GM12878 (cell line): ENCODE data around the gene TIAM1. TPM values are rescaled to one million over a fixed set of nuclear protein-coding genes. Genes with fewer than 3 reads are reported as not detected.

Source experiments
- ATAC-seq: fragments of 200-7000 bp; cut with Tn5 transposase; 3 replicates; pipeline ENCODE4 v1.9.1; 2020; ENCODE audit warnings: mild to moderate bottlenecking, moderate library complexity
- BruUV-seq: library from RNA; stranded (reverse); fragments of 400-500 nt; replicated peaks from 2 replicates; lab custom pipeline; 2021; lab: Mats Ljungman, UMichigan
- CTCF ChIA-PET: fragments of 300-600 bp; sonication (Branson Sonifier 250); formaldehyde crosslinking; extraction: SDS; loops from one replicate; lab custom pipeline; 2021; ENCODE audit warnings: inconsistent platforms; lab: Yijun Ruan, JAX
- POLR2A ChIA-PET: fragments of 350-600 bp; formaldehyde crosslinking; extraction: SDS; loops from one replicate; lab custom pipeline; 2021; ENCODE audit warnings: inconsistent platforms; lab: Charles Lee
- RAD21 ChIA-PET: fragments of 300-600 bp; sonication (Branson Sonifier 250); formaldehyde crosslinking; loops from one replicate; lab custom pipeline; 2023; ENCODE audit warnings: antibody characterized with exemption; ENCODE audit not compliant: unreplicated experiment; lab: Charles Lee
- SMC1A ChIA-PET: fragments of 300-600 bp; sonication (Branson Sonifier 250); formaldehyde crosslinking; loops from one replicate; lab custom pipeline; 2023; ENCODE audit not compliant: unreplicated experiment, uncharacterized antibody; lab: Charles Lee
- DNase-seq: peaks from one replicate; pipeline ENCODE4 v3.0.0-alpha.2; 2011; ENCODE audit warnings: low read depth, low spot score
- FAIRE-seq: peaks from 3 replicates; lab custom pipeline; 2011; peaks lifted over from hg19 to GRCh38; lab: Jason Lieb, UNC
- H2AFZ ChIP-seq: 2 replicates; pipeline ENCODE4 v1.6.0; 2011; ENCODE audit warnings: low read depth, low read length, control low read depth; ENCODE audit not compliant: control insufficient read depth
- H3K27ac ChIP-seq: 2 replicates; pipeline ENCODE4 v1.5.1; 2011; ENCODE audit warnings: control low read depth; ENCODE audit not compliant: control insufficient read depth, insufficient read depth
- H3K27me3 ChIP-seq, 2 experiments: replicated peaks in 1 of 2; 2 replicates each; pipeline versions ENCODE4 v1.6.0 to v1.6.1; 2011; ENCODE audit warnings: low read length in 1 of 2; ENCODE audit not compliant: control insufficient read depth in 2 of 2, insufficient read depth in 2 of 2
- H3K36me3 ChIP-seq, 2 experiments: 2 replicates each; pipeline ENCODE4 v1.5.1; 2011; ENCODE audit warnings: low read length in 1 of 2; ENCODE audit not compliant: control insufficient read depth in 2 of 2, insufficient read depth in 2 of 2
- H3K4me1 ChIP-seq: 2 replicates; pipeline ENCODE4 v1.6.1; 2011; ENCODE audit warnings: mild to moderate bottlenecking, low read length, moderate library complexity, mixed read lengths; ENCODE audit not compliant: control insufficient read depth, insufficient read depth
- H3K4me2 ChIP-seq: 2 replicates; pipeline ENCODE4 v1.6.0; 2011; ENCODE audit warnings: control low read depth; ENCODE audit not compliant: control insufficient read depth, insufficient read depth
- H3K4me3 ChIP-seq: fragments of 200-600 bp; sonication (generic); 2 replicates; pipeline ENCODE4 v1.5.1; 2016
- H3K79me2 ChIP-seq: 2 replicates; pipeline ENCODE4 v1.6.0; 2011; ENCODE audit warnings: low read length; ENCODE audit not compliant: control insufficient read depth, insufficient read depth
- H3K9ac ChIP-seq: 2 replicates; pipeline ENCODE4 v1.8.0; 2011; ENCODE audit warnings: low read length, control low read depth, mixed read lengths; ENCODE audit not compliant: control insufficient read depth, insufficient read depth
- H3K9me3 ChIP-seq: replicated peaks from 3 replicates; pipeline ENCODE4 v1.5.1; 2011; ENCODE audit warnings: mild to moderate bottlenecking, low read length; ENCODE audit not compliant: control insufficient read depth, insufficient read depth
- H4K20me1 ChIP-seq: 2 replicates; pipeline ENCODE4 v1.6.0; 2011; ENCODE audit not compliant: control insufficient read depth, insufficient read depth
- EGR1 ChIP-seq, 2 experiments: IDR thresholded peaks; 1 replicate in 1 of 2; 2 replicates in 1 of 2; pipeline ENCODE4 v1.6.1; 2011 to 2012; ENCODE audit warnings: low read depth in 2 of 2, low read length in 2 of 2, borderline replicate concordance in 1 of 2, mild to moderate bottlenecking in 1 of 2, moderate library complexity in 1 of 2
- MAX ChIP-seq: IDR thresholded peaks from 2 replicates; pipeline ENCODE4 v1.6.1; 2012; ENCODE audit warnings: low read depth, low read length, improper control_type of control experiment
- MYB ChIP-seq: fragments of 150-350 bp; IDR thresholded peaks from 2 replicates; pipeline ENCODE4 v1.6.1; 2014; ENCODE audit warnings: mild to moderate bottlenecking, low read depth, low read length, borderline replicate concordance
- NFXL1 ChIP-seq: fragments of 450-650 bp; IDR thresholded peaks from 2 replicates; pipeline ENCODE4 v1.6.1; 2017; ENCODE audit warnings: antibody characterized with exemption, mild to moderate bottlenecking, borderline replicate concordance
- NR2C1 ChIP-seq: fragments of 450-650 bp; IDR thresholded peaks from 2 replicates; pipeline ENCODE4 v1.6.1; 2017; ENCODE audit warnings: antibody characterized with exemption, mild to moderate bottlenecking, moderate library complexity
- POLR2AphosphoS5 ChIP-seq: IDR thresholded peaks from 2 replicates; pipeline ENCODE4 v1.6.1; 2011; ENCODE audit warnings: mild to moderate bottlenecking, low read length, inconsistent platforms
- POU2F2 ChIP-seq: IDR thresholded peaks from 3 replicates; pipeline ENCODE4 v1.6.1; 2011; ENCODE audit warnings: low read depth, mild to moderate bottlenecking, low read length, borderline replicate concordance
- RFX5 ChIP-seq: IDR thresholded peaks from 2 replicates; pipeline ENCODE4 v1.6.1; 2011; ENCODE audit warnings: low read depth, low read length, improper control_type of control experiment
- SREBF1 ChIP-seq: IDR thresholded peaks from 2 replicates; pipeline ENCODE4 v1.6.1; 2012; ENCODE audit warnings: mild to moderate bottlenecking, low read length
- STAT1 ChIP-seq: fragments of 450-650 bp; conservative IDR thresholded peaks from 2 replicates; pipeline ENCODE4 v1.6.1; 2014; ENCODE audit warnings: antibody characterized with exemption, mild to moderate bottlenecking
- WGBS: methylation state at CpG from one replicate; pipeline ENCODE4 v1.1.6; 2016; ENCODE audit warnings: low lambda C conversion rate; ENCODE audit not compliant: insufficient replicate concordance, insufficient coverage; ENCODE audit errors: missing lambda C conversion rate; 5-methylcytosine and 5-hydroxymethylcytosine counted together
- in situ Hi-C: fragments of 300-500 bp; cut with MboI; formaldehyde crosslinking; loops from 9 replicates; pipeline ENCODE4 v1.14.3; 2018; ENCODE audit warnings: mixed read lengths
- intact Hi-C: fragments of 100-400 bp; cut with micrococcal nuclease; formaldehyde crosslinking; loops from one replicate; pipeline ENCODE4 v1.14.2; 2022; ENCODE audit not compliant: unreplicated experiment
- polyA plus RNA-seq, 11 experiments: library from polyadenylated mRNA; depleted of rRNA in 4 of 11; unstranded in 6 of 11; stranded (reverse) in 5 of 11; fragments of >200 nt; fragmentation: Nextera tagmentation in 4 of 11; fragmentation: Illumina TruSeq in 1 of 11; extraction: Ambion mirVana in 4 of 11; extraction: Trizol in 1 of 11; gene quantifications; 1 replicate in 1 of 11; 2 replicates in 10 of 11; pipeline versions ENCODE4 v1.2.1 to v1.2.3, GENCODE V29; 2011 to 2016; ENCODE audit warnings: inconsistent platforms in 2 of 11, missing spikeins in 2 of 11, low read depth in 1 of 11
- total RNA-seq, 4 experiments: library from RNA; depleted of rRNA in 3 of 4; stranded (reverse); fragments of >200 nt in 3 of 4; fragmentation: Illumina TruSeq in 1 of 4; extraction: Trizol in 1 of 4; gene quantifications; 2 replicates each; pipeline versions ENCODE4 v1.2.1 to v1.2.3, GENCODE V29; 2013 to 2021

The TIAM1 gene
- total and polyA plus RNA-seq, 10 of the 15 experiments (the other 5 are each of a cell fraction or from before 2014, with no cell fraction given): 0.31 to 35.9 (median 0.78) TPM

GRCh38 chr21:31383770-31384169 lies 39.7 kb upstream of the TIAM1 start:
- Histone ChIP-seq H3K27ac (no peak overlapping the region), H2AFZ (no peak overlapping the region), H3K36me3 (no peaks in the 10 kb centered on the region), H3K27me3 (no peaks in the 10 kb centered on the region), H3K79me2 (no peaks in the 10 kb centered on the region)
- ChIA-PET RAD21 (no interaction called here), POLR2A (no interaction called here)
- TF ChIP-seq NR2C1 (no peak), STAT1 (no peak), EGR1 (IDR thresholded peaks at IDR 0.05; ENCODE audit: borderline replicate concordance in 1 of 2, low read depth in 2 of 2, low read length in 2 of 2) (no peak), POLR2AphosphoS5 (no peak), MYB (no peak), POU2F2 (no peak), MAX (no peak), NFXL1 (no peak), SREBF1 (no peak), RFX5 (no peak)
- TF ChIP-seq, all 136 proteins: peak for 0
- no peaks in the 10 kb centered on the region for H3K4me1 ChIP-seq
- CTCF ChIA-PET: no interaction called here
- BruUV-seq: no TSS peak
- no peak overlapping the region for H3K4me2 ChIP-seq
- no peak overlapping the region for H3K9ac ChIP-seq
- no peak overlapping the region for H3K4me3 ChIP-seq
- DNase-seq (no peak), FAIRE-seq (no peak), ATAC-seq (no peak)
- SMC1A ChIA-PET: no interaction called here
- H3K9me3 ChIP-seq: no peaks in the 10 kb centered on the region
- WGBS: 26% methylated on average over 8 of the region's 8 CpGs
- in situ Hi-C loops (no loop called here), intact Hi-C loops (no loop called here)
- H4K20me1 ChIP-seq: no peaks in the 10 kb centered on the region
